ENCODE measurements around the gene NEDD4L.

Gene NEDD4L

DNA sequence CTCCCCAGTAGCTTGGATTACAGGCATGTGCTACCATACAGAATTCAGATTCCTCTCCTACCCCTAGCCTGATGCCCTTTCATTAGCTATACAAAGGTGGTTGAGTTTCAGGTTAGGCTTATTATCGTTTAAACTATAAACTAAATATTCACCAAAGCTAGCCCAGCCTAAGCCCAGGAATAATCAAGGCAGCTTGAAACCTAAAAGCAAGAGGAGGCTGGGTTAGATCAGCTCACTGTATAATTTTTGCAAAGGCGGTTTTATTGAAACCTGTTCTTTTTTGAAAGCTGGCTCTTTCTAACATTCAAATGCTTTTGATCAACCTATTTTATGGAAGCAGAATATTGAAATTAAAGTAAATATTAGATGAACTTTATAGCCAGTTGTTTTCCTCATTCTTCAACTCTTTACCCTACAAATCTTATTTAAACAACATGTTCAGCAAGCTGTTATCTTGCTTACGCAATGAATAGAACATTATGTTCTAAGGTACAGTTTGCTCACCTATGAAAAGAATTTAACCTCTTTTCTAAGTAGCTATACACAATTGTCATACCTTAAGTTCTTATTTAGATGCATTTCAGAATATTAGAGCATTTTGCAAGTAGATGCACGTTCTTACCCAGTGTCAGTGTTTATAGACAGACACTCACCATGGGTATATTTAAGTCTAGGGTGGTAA is 241.6 kb downstream of the NEDD4L start:
- Histone ChIP-seq H3K27ac (no peak overlapping the region), H3K4me3 (ENCODE audit: low read depth, low read length) (no peak overlapping the region), H3K27me3 (ENCODE audit: insufficient read depth, low read depth, severe bottlenecking) (no peaks in the 10 kb centered on the region), H3K9me3 (ENCODE audit: severe bottlenecking) (no peaks in the 10 kb centered on the region), H3K36me3 (no peaks in the 10 kb centered on the region)
- TF ChIP-seq, protein P1, sequence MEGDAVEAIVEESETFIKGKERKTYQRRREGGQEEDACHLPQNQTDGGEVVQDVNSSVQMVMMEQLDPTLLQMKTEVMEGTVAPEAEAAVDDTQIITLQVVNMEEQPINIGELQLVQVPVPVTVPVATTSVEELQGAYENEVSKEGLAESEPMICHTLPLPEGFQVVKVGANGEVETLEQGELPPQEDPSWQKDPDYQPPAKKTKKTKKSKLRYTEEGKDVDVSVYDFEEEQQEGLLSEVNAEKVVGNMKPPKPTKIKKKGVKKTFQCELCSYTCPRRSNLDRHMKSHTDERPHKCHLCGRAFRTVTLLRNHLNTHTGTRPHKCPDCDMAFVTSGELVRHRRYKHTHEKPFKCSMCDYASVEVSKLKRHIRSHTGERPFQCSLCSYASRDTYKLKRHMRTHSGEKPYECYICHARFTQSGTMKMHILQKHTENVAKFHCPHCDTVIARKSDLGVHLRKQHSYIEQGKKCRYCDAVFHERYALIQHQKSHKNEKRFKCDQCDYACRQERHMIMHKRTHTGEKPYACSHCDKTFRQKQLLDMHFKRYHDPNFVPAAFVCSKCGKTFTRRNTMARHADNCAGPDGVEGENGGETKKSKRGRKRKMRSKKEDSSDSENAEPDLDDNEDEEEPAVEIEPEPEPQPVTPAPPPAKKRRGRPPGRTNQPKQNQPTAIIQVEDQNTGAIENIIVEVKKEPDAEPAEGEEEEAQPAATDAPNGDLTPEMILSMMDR (IDR thresholded peaks at IDR 0.05; ENCODE audit: low read depth, low read length): no peak
- DNase-seq: no peak

DNA sequence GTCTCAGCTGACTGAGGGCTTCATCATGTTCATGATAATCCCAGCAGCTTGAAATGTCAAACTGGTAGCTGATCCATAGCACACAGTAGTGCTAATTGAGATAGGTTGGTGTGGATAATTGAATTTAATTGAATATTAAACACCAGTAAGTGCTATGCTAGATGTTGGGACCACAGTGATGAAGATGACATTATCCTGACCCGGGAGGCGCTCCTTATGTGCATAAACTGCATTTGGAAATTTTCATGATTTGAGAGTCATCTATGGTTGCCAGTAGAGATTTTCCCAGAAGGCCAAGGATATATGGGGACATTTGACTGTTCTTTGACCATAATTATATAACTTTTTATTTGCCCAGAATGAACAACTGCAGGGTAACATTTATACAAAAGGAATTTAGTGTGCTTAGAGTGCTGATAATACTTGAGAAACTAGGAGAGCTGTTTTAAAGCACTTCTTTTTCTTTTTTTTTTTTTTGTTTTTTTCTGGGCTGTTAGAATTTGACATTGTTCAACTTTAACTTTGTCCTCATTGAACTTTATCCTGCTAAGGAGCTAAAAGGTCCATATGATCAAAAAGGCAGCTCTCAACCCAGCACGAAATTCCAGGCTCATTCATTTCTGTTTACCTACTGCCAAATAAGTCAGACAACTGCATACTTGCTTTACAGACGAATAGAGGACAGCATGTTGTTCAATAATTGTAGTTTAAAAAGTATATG is 242.8 kb downstream of the NEDD4L start:
- no peak overlapping the region for H3K4me3 ChIP-seq (ENCODE audit: low read depth, low read length)
- no peaks in the 10 kb centered on the region for H3K36me3 ChIP-seq
- DNase-seq: no peak
- TF ChIP-seq, protein P1 (IDR thresholded peaks at IDR 0.05; ENCODE audit: low read depth, low read length): no peak
- H3K27me3 ChIP-seq (ENCODE audit: insufficient read depth, low read depth, severe bottlenecking): no peaks in the 10 kb centered on the region
- no peak overlapping the region for H3K27ac ChIP-seq
- no peaks in the 10 kb centered on the region for H3K9me3 ChIP-seq (ENCODE audit: severe bottlenecking)

DNA sequence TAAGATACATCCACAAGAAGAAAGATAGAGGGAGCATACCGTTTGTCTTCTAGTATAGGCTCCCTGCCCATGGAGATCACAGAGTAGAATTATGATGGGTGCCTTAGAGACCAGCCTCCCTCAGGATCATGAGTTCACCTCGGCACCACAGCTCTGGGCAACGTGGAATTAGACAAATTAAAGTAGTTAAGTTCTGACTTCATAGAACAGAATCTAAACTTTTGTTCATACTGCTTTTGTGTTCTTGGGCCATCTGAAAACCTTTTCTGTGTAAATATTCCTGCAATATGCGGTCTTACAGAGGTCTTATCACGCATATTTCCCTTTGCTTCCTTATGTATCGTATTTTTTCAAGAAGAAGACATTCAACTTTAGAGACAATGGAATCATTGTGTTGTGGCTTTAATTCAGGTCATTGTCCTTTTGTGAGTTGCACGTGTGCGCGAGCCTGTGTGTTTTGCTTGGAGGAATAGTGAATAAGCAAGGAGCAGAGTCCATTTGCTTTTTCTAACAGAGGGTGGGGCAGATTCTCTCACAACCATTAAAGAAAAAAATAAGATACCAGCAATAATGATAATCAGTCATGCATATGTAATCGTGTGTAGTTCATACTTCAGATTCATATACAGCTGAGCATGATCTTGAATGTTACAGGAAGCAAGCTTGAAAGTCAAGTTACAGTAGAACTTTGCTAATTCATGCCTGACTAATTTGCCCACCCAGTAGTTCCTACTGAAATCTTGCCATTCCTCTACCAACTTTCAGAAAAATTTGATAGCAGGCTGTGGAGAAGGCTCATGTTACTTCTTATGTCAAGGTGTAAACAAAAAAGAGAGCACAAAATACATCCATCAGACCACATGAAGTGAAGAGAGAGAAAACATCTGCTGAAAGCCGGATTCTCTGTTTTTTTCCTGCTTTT is 243.6 kb downstream of the NEDD4L start:
- TF ChIP-seq, protein P1 (IDR thresholded peaks at IDR 0.05; ENCODE audit: low read depth, low read length): no peak
- Histone ChIP-seq H3K27ac (no peak overlapping the region), H3K36me3 (no peaks in the 10 kb centered on the region), H3K9me3 (ENCODE audit: severe bottlenecking) (no peaks in the 10 kb centered on the region), H3K4me3 (ENCODE audit: low read depth, low read length) (no peak overlapping the region), H3K27me3 (ENCODE audit: insufficient read depth, low read depth, severe bottlenecking) (no peaks in the 10 kb centered on the region)
- no peak for DNase-seq

DNA sequence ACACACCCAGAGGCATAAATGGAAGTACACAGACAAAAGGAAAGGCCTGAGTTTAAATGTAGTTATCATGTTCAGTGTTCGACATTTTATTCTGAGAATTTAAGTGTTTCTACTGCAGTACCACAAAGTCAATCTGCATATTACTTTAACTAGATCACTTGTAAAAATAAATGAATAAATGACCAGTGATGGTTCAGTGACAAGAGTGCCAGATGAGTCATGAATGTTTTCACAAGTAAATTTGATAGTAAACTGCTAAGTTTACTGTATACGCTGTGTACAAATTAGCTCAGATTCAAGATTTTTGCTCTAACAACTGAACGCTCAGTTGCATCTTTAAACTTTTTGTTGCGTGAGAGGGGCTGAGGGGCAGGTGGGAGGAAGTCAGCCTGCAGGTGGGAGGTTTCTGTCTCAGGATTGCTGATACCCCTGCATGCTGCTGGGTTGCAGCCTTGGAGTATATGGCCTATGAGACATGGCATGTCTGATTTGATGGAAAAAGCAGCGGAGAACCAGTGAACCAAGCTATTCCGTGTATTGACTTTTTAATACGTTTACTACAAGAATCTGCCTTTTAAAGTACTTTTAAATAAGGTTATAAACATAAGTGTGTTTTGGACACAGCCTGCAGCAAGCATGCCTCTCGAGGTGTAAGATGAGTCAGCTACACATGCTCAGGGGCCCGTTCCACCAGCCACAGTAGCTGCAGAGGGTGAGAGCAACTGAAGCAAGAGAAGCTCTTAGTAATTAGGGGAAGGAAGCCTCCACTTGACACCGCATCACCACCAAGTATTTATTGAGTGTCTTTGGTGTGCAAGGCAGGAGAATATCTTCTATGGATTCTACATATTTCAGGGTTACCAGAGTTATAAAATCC is 245.1 kb downstream of the NEDD4L start:
- Histone ChIP-seq H3K27ac (no peak overlapping the region), H3K9me3 (ENCODE audit: severe bottlenecking) (no peaks in the 10 kb centered on the region), H3K36me3 (no peaks in the 10 kb centered on the region), H3K4me3 (ENCODE audit: low read depth, low read length) (no peak overlapping the region), H3K27me3 (ENCODE audit: insufficient read depth, low read depth, severe bottlenecking) (no peaks in the 10 kb centered on the region)
- no peak for DNase-seq
- TF ChIP-seq, protein P1 (IDR thresholded peaks at IDR 0.05; ENCODE audit: low read depth, low read length): no peak

DNA sequence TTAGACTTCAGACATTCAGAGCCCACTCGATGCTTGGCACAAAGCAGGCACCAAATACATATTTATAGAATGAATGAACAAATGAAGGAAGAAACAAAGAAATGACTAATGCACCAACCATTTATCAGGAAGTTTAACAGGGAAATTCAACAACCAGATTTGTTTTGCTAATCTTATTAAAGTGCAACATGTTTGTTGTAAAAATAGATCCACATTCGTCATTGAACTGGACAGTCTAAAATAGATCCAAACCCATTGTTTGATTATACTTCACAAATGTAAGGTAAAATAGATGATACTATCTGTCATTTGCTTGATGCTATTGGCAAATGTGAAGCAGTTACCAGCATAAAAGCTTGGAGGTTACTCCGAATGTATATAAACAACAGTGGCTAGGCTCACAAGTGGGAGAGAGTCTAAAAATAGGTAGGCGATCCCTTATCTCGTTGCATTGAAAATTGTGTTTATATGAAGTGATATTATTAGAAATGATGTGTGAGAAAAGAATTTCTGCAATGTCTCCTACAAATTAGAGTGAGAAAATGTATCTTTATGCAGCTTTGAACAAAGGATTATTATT is 246.2 kb downstream of the NEDD4L start:
- H3K27ac ChIP-seq: no peak overlapping the region
- H3K9me3 ChIP-seq (ENCODE audit: severe bottlenecking): no peaks in the 10 kb centered on the region
- TF ChIP-seq, protein P1 (IDR thresholded peaks at IDR 0.05; ENCODE audit: low read depth, low read length): no peak
- H3K27me3 ChIP-seq (ENCODE audit: insufficient read depth, low read depth, severe bottlenecking): no peaks in the 10 kb centered on the region
- no peak for DNase-seq
- no peaks in the 10 kb centered on the region for H3K36me3 ChIP-seq
- H3K4me3 ChIP-seq (ENCODE audit: low read depth, low read length): no peak overlapping the region

Measured in WERI-Rb-1 (cell line).